Fibroblast of lung (primary cell): ENCODE results near the gene MACROD2.

ENCODE experiments used
- CTCF ChIP-seq, 2 donors: IDR thresholded peaks in 1 of 2; conservative IDR thresholded peaks in 1 of 2; 1 replicate in 1 of 2; 2 replicates in 1 of 2; pipeline ENCODE4 v1.5.1; 2011 to 2012; ENCODE audit warnings: low read length in 2 of 2, control low read depth in 1 of 2, inconsistent platforms in 1 of 2, low read depth in 1 of 2, mild to moderate bottlenecking in 1 of 2
- EZH2 ChIP-seq: IDR thresholded peaks from 2 replicates; pipeline ENCODE4 v1.5.1; 2012; ENCODE audit warnings: low read length, control low read depth, mild to moderate bottlenecking; ENCODE audit errors: missing control alignments

GRCh38 chr20:15789079-15789478 is 1793.8 kb downstream of the MACROD2 start:
- TF ChIP-seq CTCF (conservative IDR thresholded peaks at IDR 0.05 in 1 of 2, IDR thresholded peaks at IDR 0.05 in 1 of 2; ENCODE audit: low read depth in 1 of 2, low read length in 2 of 2) (no peak), EZH2 (no peak)
